Keratinocyte (primary cell): ENCODE results near the gene C10orf67. TPM values are rescaled to one million over a fixed set of nuclear protein-coding genes. Genes with fewer than 3 reads are reported as not detected.

Experiments used
- DNase-seq: peaks from one replicate; pipeline ENCODE4 v3.0.0-alpha.2; 2011; ENCODE audit warnings: low read depth, missing footprints, low spot score
- FAIRE-seq: peaks from 2 replicates; lab custom pipeline; 2011; peaks lifted over from hg19 to GRCh38; lab: Jason Lieb, UNC
- H2AFZ ChIP-seq: 2 replicates; pipeline ENCODE4 v1.6.0; 2012; ENCODE audit warnings: low read length, control low read depth, inconsistent platforms; ENCODE audit not compliant: control insufficient read depth
- H3K27ac ChIP-seq: 2 replicates; pipeline ENCODE4 v1.5.1; 2011; ENCODE audit warnings: low read length; ENCODE audit not compliant: control insufficient read depth, insufficient read depth
- H3K27me3 ChIP-seq: 3 replicates; pipeline ENCODE4 v1.6.0; 2011; ENCODE audit warnings: low read length; ENCODE audit not compliant: control insufficient read depth, insufficient read depth; ENCODE audit errors: extremely low read depth
- H3K36me3 ChIP-seq, 2 experiments: 2 replicates in 1 of 2; 3 replicates in 1 of 2; pipeline ENCODE4 v1.5.1; 2011; ENCODE audit warnings: low read length in 2 of 2, mild to moderate bottlenecking in 1 of 2; ENCODE audit not compliant: control insufficient read depth in 2 of 2, insufficient read depth in 2 of 2; ENCODE audit errors: extremely low read depth in 1 of 2
- H3K4me1 ChIP-seq: 3 replicates; pipeline ENCODE4 v1.5.1; 2011; ENCODE audit warnings: low read length; ENCODE audit not compliant: control insufficient read depth, insufficient read depth; ENCODE audit errors: extremely low read depth
- H3K4me2 ChIP-seq: 3 replicates; pipeline ENCODE4 v1.6.0; 2011; ENCODE audit warnings: low read depth, low read length; ENCODE audit not compliant: control insufficient read depth, insufficient read depth; ENCODE audit errors: extremely low read depth
- H3K4me3 ChIP-seq, 3 experiments: fragments of 200-600 bp in 1 of 3; sonication (generic) in 1 of 3; 2 replicates in 2 of 3; 3 replicates in 1 of 3; pipeline ENCODE4 v1.5.1; 2011 to 2016; ENCODE audit warnings: low read length in 3 of 3, mild to moderate bottlenecking in 3 of 3, control low read depth in 2 of 3, inconsistent platforms in 1 of 3, low read depth in 1 of 3, mixed read lengths in 1 of 3, mixed run types in 1 of 3, moderate library complexity in 1 of 3; ENCODE audit not compliant: control insufficient read depth in 2 of 3, insufficient read depth in 2 of 3; ENCODE audit errors: extremely low read depth in 1 of 3
- H3K79me2 ChIP-seq: 2 replicates; pipeline ENCODE4 v1.6.0; 2012; ENCODE audit warnings: low read length; ENCODE audit not compliant: control insufficient read depth, insufficient read depth
- H3K9ac ChIP-seq: 3 replicates; pipeline ENCODE4 v1.6.0; 2011; ENCODE audit warnings: low read length; ENCODE audit not compliant: control insufficient read depth, insufficient read depth; ENCODE audit errors: extremely low read depth
- H3K9me1 ChIP-seq: 3 replicates; pipeline ENCODE4 v1.6.0; 2011; ENCODE audit warnings: low read length; ENCODE audit not compliant: control insufficient read depth, insufficient read depth; ENCODE audit errors: extremely low read depth
- H3K9me3 ChIP-seq: 2 replicates; pipeline ENCODE4 v1.5.1; 2012; ENCODE audit warnings: low read depth, low read length; ENCODE audit not compliant: control insufficient read depth
- H4K20me1 ChIP-seq: 3 replicates; pipeline ENCODE4 v1.6.0; 2011; ENCODE audit warnings: low read length; ENCODE audit not compliant: control insufficient read depth, insufficient read depth; ENCODE audit errors: extremely low read depth
- EZH2 ChIP-seq: IDR thresholded peaks from one replicate; pipeline ENCODE4 v1.6.1; 2012; ENCODE audit warnings: inconsistent platforms, mild to moderate bottlenecking, low read length, moderate library complexity
- dilution Hi-C: fragments of 300-500 bp; cut with MboI; formaldehyde crosslinking; loops from one replicate; pipeline ENCODE4 v1.7.0; 2020; ENCODE audit warnings: low sequenced_read_pairs; ENCODE audit not compliant: extremely low pct_ligation_motif_present
- polyA plus RNA-seq, 5 experiments: library from polyadenylated mRNA; depleted of rRNA in 3 of 5; stranded (reverse) in 3 of 5; stranded (forward) in 1 of 5; unstranded in 1 of 5; fragments of >200 nt; gene quantifications; 1 replicate in 1 of 5; 2 replicates in 3 of 5; 3 replicates in 1 of 5; pipeline versions ENCODE4 v1.2.1 to v1.2.3, GENCODE V29; 2011 to 2012; ENCODE audit warnings: missing spikeins in 2 of 5, low read depth in 1 of 5, low replicate concordance in 1 of 5
- TF ChIP-seq, protein P1 (sequence below), 3 experiments: IDR thresholded peaks in 1 of 3; conservative IDR thresholded peaks in 1 of 3; optimal IDR thresholded peaks in 1 of 3; 2 replicates in 2 of 3; 3 replicates in 1 of 3; pipeline versions ENCODE3 to v1.5.1; 2011; ENCODE audit warnings: low read length in 3 of 3, mild to moderate bottlenecking in 3 of 3, moderate library complexity in 2 of 3, control low read depth in 1 of 3, inconsistent platforms in 1 of 3; ENCODE audit not compliant: insufficient read depth in 2 of 3; ENCODE audit errors: extremely low read depth in 1 of 3

Gene C10orf67
- polyA plus RNA-seq, 1 donor (not counting 4 experiments of a cell fraction or from before 2014, with no cell fraction given): 0.26 TPM

DNA sequence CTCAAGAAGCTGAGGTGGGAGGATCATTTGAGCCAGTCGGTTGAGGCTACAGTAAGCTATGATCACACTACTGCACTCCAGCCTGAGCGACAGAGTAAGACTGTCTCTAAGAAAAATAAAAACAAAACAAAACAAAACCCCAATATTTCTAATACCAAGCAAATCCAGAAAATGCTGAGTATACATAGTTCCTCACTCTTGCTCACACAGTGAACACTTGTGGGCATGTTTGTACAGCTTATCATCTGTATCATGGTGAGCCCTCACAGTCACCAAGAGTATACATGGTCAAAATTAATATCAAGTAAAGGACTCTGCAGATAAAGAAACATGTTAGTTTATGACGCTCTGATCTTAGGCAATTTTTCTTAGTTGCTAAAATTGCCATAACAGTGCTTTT is 41.5 kb upstream of the C10orf67 start:
- H4K20me1 ChIP-seq: no peaks in the 10 kb centered on the region
- H3K4me3 ChIP-seq: no peak overlapping the region
- no peak overlapping the region for H3K4me2 ChIP-seq
- FAIRE-seq (no peak), DNase-seq (no peak)
- H3K27ac ChIP-seq: no peak overlapping the region
- no peaks in the 10 kb centered on the region for H3K9me1 ChIP-seq
- H2AFZ ChIP-seq: no peak overlapping the region
- H3K36me3 ChIP-seq: no peaks in the 10 kb centered on the region
- dilution Hi-C loops: no loop called here
- H3K4me1 ChIP-seq: peaks cover 12% of the 10 kb centered on the region
- H3K27me3 ChIP-seq: no peaks in the 10 kb centered on the region
- no peaks in the 10 kb centered on the region for H3K9me3 ChIP-seq
- TF ChIP-seq, protein P1, sequence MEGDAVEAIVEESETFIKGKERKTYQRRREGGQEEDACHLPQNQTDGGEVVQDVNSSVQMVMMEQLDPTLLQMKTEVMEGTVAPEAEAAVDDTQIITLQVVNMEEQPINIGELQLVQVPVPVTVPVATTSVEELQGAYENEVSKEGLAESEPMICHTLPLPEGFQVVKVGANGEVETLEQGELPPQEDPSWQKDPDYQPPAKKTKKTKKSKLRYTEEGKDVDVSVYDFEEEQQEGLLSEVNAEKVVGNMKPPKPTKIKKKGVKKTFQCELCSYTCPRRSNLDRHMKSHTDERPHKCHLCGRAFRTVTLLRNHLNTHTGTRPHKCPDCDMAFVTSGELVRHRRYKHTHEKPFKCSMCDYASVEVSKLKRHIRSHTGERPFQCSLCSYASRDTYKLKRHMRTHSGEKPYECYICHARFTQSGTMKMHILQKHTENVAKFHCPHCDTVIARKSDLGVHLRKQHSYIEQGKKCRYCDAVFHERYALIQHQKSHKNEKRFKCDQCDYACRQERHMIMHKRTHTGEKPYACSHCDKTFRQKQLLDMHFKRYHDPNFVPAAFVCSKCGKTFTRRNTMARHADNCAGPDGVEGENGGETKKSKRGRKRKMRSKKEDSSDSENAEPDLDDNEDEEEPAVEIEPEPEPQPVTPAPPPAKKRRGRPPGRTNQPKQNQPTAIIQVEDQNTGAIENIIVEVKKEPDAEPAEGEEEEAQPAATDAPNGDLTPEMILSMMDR (optimal IDR thresholded peaks at IDR 0.05 in 1 of 3, IDR thresholded peaks at IDR 0.05 in 1 of 3, conservative IDR thresholded peaks at IDR 0.05 in 1 of 3; ENCODE audit: extremely low read depth in 1 of 3, insufficient read depth in 2 of 3, low read length in 3 of 3): no peak
- TF ChIP-seq EZH2: no peak
- no peaks in the 10 kb centered on the region for H3K79me2 ChIP-seq
- H3K9ac ChIP-seq: no peak overlapping the region

DNA sequence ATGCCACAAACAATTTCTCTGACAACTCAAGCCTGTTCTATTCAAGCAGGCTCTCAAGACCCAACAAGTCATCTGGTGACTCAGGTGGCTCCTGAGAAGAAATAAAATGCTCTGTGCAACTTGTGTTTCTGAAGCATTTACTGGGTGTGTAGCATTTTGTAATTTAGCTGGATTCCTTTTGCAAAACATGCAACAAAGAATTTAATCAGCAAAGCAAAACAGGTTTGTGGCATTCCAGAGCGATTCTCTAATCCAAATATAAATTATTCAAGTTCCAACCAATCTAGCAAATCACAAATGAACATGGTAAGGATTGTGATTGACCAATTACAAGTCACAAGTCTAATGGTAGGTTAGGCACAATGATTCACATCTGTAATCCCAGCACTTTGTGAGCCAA is 39.8 kb upstream of the C10orf67 start:
- H3K4me3 ChIP-seq: no peak overlapping the region
- H4K20me1 ChIP-seq: no peaks in the 10 kb centered on the region
- dilution Hi-C loops: no loop called here
- H3K27me3 ChIP-seq: no peaks in the 10 kb centered on the region
- no peaks in the 10 kb centered on the region for H3K9me1 ChIP-seq
- no peaks in the 10 kb centered on the region for H3K36me3 ChIP-seq
- H3K4me1 ChIP-seq: peaks cover 12% of the 10 kb centered on the region
- H3K4me2 ChIP-seq: peak overlapping the region; percentile 49
- H2AFZ ChIP-seq: no peak overlapping the region
- TF ChIP-seq, protein P1 (optimal IDR thresholded peaks at IDR 0.05 in 1 of 3, IDR thresholded peaks at IDR 0.05 in 1 of 3, conservative IDR thresholded peaks at IDR 0.05 in 1 of 3; ENCODE audit: extremely low read depth in 1 of 3, insufficient read depth in 2 of 3, low read length in 3 of 3): no peak
- no peak for TF ChIP-seq EZH2
- H3K79me2 ChIP-seq: no peaks in the 10 kb centered on the region
- peak overlapping the region; percentile 62 for H3K27ac ChIP-seq
- no peak overlapping the region for H3K9ac ChIP-seq
- DNase-seq: peak; percentile 92
- no peaks in the 10 kb centered on the region for H3K9me3 ChIP-seq
- peak; percentile 97 for FAIRE-seq
